HG03175 (cell line): ENCODE data around the gene LRMDA.

ENCODE experiments used
- ATAC-seq: cut with Tn5 transposase; IDR thresholded peaks from one replicate; pipeline ENCODE4 v1.9.1; 2021; ENCODE audit warnings: mild to moderate bottlenecking, moderate library complexity; ENCODE audit not compliant: unreplicated experiment

Gene LRMDA

GRCh38 chr10:75801121-75801520, 369.7 kb downstream of the LRMDA start:
- ATAC-seq = no peak

- no peak for ATAC-seq
Measured at GRCh38 chr10:75801661-75802060, 370.2 kb downstream of the LRMDA start.

GRCh38 chr10:75803121-75803520, 371.7 kb downstream of the LRMDA start:
- no peak for ATAC-seq

- no peak for ATAC-seq
Measured at GRCh38 chr10:75803816-75804552, 372.6 kb downstream of the LRMDA start.

GRCh38 chr10:75806186-75806585, 374.8 kb downstream of the LRMDA start:
- ATAC-seq = no peak

- no peak for ATAC-seq
Measured at GRCh38 chr10:75807456-75807855, 376.0 kb downstream of the LRMDA start.

GRCh38 chr10:75809003-75809402, 377.6 kb downstream of the LRMDA start:
- ATAC-seq = no peak

- ATAC-seq = no peak
Measured at GRCh38 chr10:75814014-75814413, 382.6 kb downstream of the LRMDA start.

GRCh38 chr10:75815066-75815465, 383.6 kb downstream of the LRMDA start:
- ATAC-seq = no peak

GRCh38 chr10:75817198-75817597, 385.8 kb downstream of the LRMDA start:
- ATAC-seq = no peak

- no peak for ATAC-seq
Measured at GRCh38 chr10:75818552-75818951, 387.1 kb downstream of the LRMDA start.

GRCh38 chr10:75825235-75825634, 393.8 kb downstream of the LRMDA start:
- ATAC-seq = peak; percentile 85

GRCh38 chr10:75825661-75826060, 394.2 kb downstream of the LRMDA start:
- ATAC-seq = peak; percentile 16

- ATAC-seq = no peak
Measured at GRCh38 chr10:75826846-75827245, 395.4 kb downstream of the LRMDA start.

- ATAC-seq = no peak
Measured at GRCh38 chr10:75827587-75828021, 396.2 kb downstream of the LRMDA start.

GRCh38 chr10:75828413-75828812, 397.0 kb downstream of the LRMDA start:
- ATAC-seq = no peak

GRCh38 chr10:75836064-75836463, 404.6 kb downstream of the LRMDA start:
- no peak for ATAC-seq

- no peak for ATAC-seq
Measured at GRCh38 chr10:75838486-75838885, 407.1 kb downstream of the LRMDA start.

- no peak for ATAC-seq
Measured at GRCh38 chr10:75839020-75839419, 407.6 kb downstream of the LRMDA start.

- ATAC-seq = no peak
Measured at GRCh38 chr10:75841266-75841665, 409.8 kb downstream of the LRMDA start.

GRCh38 chr10:75845176-75845947, 413.9 kb downstream of the LRMDA start:
- ATAC-seq = no peak

GRCh38 chr10:75847477-75847876, 416.1 kb downstream of the LRMDA start:
- ATAC-seq = no peak
